GM21381 (cell line): ENCODE measurements around the gene IFNK.

Source experiments
- ATAC-seq: cut with Tn5 transposase; IDR thresholded peaks from one replicate; pipeline ENCODE4 v1.9.1; 2021; ENCODE audit warnings: mild to moderate bottlenecking, moderate library complexity; ENCODE audit not compliant: unreplicated experiment

Gene IFNK

DNA sequence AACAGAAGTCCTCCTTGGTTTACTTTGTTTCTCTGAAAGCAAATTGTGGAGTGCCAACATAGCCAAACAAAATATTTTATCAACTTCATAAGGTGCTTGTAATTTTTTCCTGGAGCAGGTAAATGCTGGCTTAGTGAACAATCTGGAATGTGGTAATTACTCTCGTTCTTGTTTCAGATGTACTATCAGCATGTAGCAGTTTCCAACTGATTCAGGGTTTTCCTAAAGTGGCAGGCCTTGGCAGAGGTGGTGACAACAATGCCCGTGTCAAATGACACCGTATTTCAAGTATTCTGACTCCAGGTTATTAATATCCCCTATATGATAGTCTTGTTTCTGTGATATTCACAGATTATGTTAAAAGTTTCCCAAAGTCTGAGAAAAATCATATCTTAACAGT is 48.0 kb downstream of the IFNK start:
- no peak for ATAC-seq

DNA sequence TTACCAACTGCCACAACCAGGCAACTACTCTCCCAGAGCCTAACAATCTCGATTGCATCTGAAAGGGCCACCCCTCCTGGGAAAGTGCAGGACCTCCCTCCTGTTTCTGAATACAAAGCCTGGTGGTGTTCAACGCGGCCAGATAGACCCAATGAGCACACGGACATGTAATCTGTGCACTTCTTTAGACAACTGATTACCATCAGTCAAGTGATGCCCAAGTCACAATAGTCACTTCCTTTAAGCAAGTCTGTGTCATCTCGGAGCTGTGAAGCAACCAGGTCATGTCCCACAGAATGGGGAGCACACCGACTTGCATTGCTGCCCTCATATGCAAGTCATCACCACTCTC is 48.5 kb downstream of the IFNK start:
- ATAC-seq = peak; percentile 26

DNA sequence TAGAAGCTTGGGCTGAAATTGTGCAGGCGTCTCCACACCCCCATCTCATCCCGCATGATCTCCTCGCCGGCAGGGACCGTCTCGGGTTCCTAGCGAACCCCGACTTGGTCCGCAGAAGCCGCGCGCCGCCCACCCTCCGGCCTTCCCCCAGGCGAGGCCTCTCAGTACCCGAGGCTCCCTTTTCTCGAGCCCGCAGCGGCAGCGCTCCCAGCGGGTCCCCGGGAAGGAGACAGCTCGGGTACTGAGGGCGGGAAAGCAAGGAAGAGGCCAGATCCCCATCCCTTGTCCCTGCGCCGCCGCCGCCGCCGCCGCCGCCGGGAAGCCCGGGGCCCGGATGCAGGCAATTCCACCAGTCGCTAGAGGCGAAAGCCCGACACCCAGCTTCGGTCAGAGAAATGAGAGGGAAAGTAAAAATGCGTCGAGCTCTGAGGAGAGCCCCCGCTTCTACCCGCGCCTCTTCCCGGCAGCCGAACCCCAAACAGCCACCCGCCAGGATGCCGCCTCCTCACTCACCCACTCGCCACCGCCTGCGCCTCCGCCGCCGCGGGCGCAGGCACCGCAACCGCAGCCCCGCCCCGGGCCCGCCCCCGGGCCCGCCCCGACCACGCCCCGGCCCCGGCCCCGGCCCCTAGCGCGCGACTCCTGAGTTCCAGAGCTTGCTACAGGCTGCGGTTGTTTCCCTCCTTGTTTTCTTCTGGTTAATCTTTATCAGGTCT is 49.0 kb downstream of the IFNK start, which contains the start of gene C9orf72:
C9orf72 (minus strand) TSS at position 564 of the 716 bp plus-strand sequence. CDS start 6,361 bp downstream, outside the sequence.
- peak; percentile 62 for ATAC-seq

DNA sequence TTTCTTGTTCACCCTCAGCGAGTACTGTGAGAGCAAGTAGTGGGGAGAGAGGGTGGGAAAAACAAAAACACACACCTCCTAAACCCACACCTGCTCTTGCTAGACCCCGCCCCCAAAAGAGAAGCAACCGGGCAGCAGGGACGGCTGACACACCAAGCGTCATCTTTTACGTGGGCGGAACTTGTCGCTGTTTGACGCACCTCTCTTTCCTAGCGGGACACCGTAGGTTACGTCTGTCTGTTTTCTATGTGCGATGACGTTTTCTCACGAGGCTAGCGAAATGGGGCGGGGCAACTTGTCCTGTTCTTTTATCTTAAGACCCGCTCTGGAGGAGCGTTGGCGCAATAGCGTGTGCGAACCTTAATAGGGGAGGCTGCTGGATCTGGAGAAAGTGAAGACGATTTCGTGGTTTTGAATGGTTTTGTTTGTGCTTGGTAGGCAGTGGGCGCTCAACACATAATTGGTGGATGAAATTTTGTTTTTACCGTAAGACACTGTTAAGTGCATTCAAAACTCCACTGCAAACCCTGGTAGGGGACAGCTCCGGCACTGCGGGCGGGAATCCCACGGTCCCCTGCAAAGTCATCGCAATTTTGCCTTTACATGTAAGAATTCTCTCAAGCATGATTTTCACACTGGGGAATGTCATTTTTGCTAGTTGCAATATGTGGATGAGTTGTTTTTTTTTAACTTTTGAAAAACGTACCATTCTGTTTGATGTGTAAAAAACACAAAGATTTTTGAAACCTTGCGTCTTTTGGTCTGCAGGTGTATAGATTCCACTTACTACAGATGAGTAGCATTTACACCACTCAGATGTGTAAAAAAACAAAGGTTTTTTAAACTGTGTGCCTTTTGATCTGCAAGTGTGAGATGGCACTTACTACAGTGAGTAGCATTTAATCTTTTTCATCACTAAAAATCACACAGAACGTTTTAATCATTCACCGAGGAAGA is 49.8 kb downstream of the IFNK start:
- ATAC-seq = peak; percentile 84
